Left ventricle myocardium inferior (tissue), 1 donor: ENCODE measurements around the gene TIGD1. TPM values are rescaled to one million over a fixed set of nuclear protein-coding genes. Genes with fewer than 3 reads are reported as not detected.
"Not testable (repeated sequence)": the region's sequence is repeated elsewhere in the genome, so short reads cannot be mapped to it uniquely, and the experiment has no call there.

Source experiments
- DNase-seq: peaks from one replicate; pipeline ENCODE4 v3.0.0-alpha.2; 2020
- H3K27ac ChIP-seq: fragments of 200-600 bp; replicated peaks from 2 replicates; pipeline ENCODE4 v1.8.0; 2021
- H3K27me3 ChIP-seq: fragments of 200-600 bp; 2 replicates; pipeline ENCODE4 v1.8.0; 2021; ENCODE audit warnings: low read depth
- H3K36me3 ChIP-seq: fragments of 200-600 bp; 2 replicates; pipeline ENCODE4 v1.8.0; 2021
- H3K4me1 ChIP-seq: fragments of 200-600 bp; 2 replicates; pipeline ENCODE4 v1.8.0; 2021
- H3K4me3 ChIP-seq: fragments of 200-600 bp; 2 replicates; pipeline ENCODE4 v1.8.0; 2021; ENCODE audit warnings: mild to moderate bottlenecking, moderate library complexity
- H3K9me3 ChIP-seq: fragments of 200-600 bp; replicated peaks from 2 replicates; pipeline ENCODE4 v1.8.0; 2021
- CTCF ChIP-seq: fragments of 200-600 bp; IDR thresholded peaks from 2 replicates; pipeline ENCODE4 v1.8.0; 2021; ENCODE audit warnings: antibody characterized with exemption, mild to moderate bottlenecking, borderline replicate concordance
- intact Hi-C: fragments of 100-400 bp; cut with micrococcal nuclease; formaldehyde crosslinking; loops from one replicate; pipeline ENCODE4 v1.11.0; 2022
- total RNA-seq: library from RNA; stranded (reverse); fragmentation: NEBNext Ultra II Directional; extraction: Animal tissue kit (Norgen Biotek cat#: 25700); gene quantifications from one replicate; pipeline ENCODE4 v1.2.1, GENCODE V29; 2021
- donor health status: DM: no; HTN: yes; CAD: no; lungs with severe emphysema.

Gene TIGD1
- total RNA-seq, 1 donor from 2014 or later, result 2.4 TPM

DNA sequence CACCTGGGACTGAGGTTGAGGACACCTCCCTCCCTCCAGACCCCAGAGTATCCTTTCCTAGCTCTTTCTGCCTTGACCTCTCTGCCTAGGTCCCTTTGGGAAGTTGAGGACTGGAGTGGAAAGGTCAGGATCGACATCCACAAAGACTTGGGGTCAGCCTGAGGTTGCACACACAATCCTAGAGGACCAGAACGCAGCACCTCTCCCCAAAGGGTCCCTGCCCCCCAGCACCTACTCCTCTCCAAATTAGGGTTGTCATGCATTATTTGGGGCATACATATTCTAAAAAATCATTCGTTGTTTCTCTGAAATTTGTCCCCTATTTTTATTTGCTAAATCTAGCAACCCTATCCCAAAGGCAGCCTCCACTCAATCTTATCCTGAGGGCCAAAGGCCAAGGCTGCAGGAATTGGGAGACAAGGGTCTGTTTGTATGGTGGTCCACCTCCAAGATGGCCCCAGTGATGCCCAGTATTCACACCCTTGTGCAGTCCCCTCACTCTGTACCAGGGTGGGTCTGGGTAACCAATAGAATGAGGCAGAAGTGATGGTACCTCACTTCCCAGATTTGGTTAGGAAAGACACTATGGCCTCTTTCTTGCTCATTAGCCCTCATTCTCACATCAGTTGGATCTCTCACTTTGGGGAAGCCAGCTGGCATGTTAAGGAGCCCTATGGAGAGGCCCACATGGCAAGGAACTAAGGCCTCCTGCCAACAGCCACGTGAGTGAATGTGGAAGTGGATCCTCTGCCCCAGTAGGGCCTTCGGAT, 14.4 kb downstream of the TIGD1 start:
- no peaks in the 10 kb centered on the region for H3K36me3 ChIP-seq
- H3K27me3 ChIP-seq, result peaks cover 41% of the 10 kb centered on the region
- DNase-seq, result no peak

DNA sequence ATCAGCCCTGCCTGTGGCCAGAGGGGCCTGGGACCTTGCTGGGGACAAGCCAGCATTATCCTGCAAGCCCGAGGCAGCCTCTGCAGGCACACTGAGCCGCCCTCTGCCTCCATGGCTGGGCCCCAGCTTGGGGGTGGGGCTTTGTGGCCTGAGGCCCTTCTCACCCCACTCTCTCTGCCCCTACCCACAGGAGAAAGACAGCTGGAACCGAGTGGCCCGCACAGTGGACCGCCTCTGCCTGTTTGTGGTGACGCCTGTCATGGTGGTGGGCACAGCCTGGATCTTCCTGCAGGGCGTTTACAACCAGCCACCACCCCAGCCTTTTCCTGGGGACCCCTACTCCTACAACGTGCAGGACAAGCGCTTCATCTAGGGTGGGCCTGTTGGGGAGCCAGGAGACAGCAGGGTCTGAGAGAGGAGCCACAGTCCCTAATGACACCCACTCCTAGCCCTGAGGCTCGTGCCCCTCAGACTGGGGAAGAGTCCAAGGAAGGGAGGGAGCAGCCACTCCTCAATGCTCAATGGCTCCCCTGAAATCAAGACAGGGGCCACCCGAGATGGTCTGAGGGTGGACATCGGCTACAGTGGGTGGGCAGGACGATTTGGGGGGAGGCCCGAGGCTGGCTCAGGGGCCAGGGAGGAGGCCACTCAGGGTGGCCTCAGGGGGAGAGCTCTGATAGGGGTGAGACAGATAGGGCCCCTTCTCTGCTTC, 15.3 kb downstream of the TIGD1 start:
- peak; percentile 11 for DNase-seq
- H3K27me3 ChIP-seq, result peaks cover 37% of the 10 kb centered on the region
- H3K4me3 ChIP-seq, result no peak overlapping the region
- intact Hi-C loops, result no loop called here
- H3K27ac ChIP-seq, result no peak overlapping the region
- peaks cover 10% of the 10 kb centered on the region for H3K9me3 ChIP-seq
- peaks cover 9% of the 10 kb centered on the region for H3K4me1 ChIP-seq
- TF ChIP-seq CTCF, result no peak
- no peaks in the 10 kb centered on the region for H3K36me3 ChIP-seq

More for the DNA sequence above, 14.4 kb downstream of the TIGD1 start:
- intact Hi-C loops, result no loop called here
- Histone ChIP-seq H3K4me1 (peaks cover 9% of the 10 kb centered on the region), H3K27ac (no peak overlapping the region), H3K4me3 (no peak overlapping the region), H3K9me3 (peaks cover 10% of the 10 kb centered on the region)
- TF ChIP-seq CTCF, result no peak

- Histone ChIP-seq H3K36me3 (no peaks in the 10 kb centered on the region), H3K4me3 (no peak overlapping the region), H3K27ac (no peak overlapping the region), H3K27me3 (peaks cover 28% of the 10 kb centered on the region), H3K4me1 (peaks cover 9% of the 10 kb centered on the region), H3K9me3 (peaks cover 10% of the 10 kb centered on the region)
- TF ChIP-seq CTCF, result no peak
- peak; percentile 12 for DNase-seq
- intact Hi-C loops, result no loop called here
Observed at GRCh38 chr2:232533944-232534710, 16.2 kb downstream of the TIGD1 start.

DNA sequence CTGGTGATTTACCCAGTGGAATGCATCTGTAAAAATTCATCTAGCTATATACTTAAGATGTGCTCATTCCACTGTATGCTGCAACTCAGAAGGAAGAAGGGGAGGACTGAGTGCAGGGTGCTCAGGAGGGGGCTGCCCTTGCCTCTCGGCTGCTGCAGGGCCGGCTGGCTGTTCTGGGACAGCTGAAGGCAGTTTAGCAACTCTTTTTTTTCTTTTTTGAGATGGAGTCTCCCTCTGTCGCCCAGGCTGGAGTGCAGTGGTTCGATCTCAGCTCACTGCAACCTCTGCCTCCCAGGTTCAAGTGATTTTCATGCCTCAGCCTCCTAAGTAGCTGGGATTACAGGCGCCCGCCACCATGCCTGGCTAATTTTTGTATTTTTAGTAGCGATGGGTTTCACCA, 17.5 kb downstream of the TIGD1 start:
- H3K9me3 ChIP-seq, H3K36me3 ChIP-seq, H3K4me3 ChIP-seq, intact Hi-C loops, DNase-seq, H3K4me1 ChIP-seq, H3K27ac ChIP-seq: not testable (repeated sequence)
- peaks cover 24% of the 10 kb centered on the region for H3K27me3 ChIP-seq

- Histone ChIP-seq H3K27ac (no peak overlapping the region), H3K27me3 (peaks cover 24% of the 10 kb centered on the region), H3K4me1 (peaks cover 9% of the 10 kb centered on the region), H3K9me3 (peaks cover 10% of the 10 kb centered on the region), H3K4me3 (no peak overlapping the region), H3K36me3 (no peaks in the 10 kb centered on the region)
- no peak for TF ChIP-seq CTCF
- intact Hi-C loops, result no loop called here
- DNase-seq, result peak; percentile 26
Observed at GRCh38 chr2:232532419-232532818, 17.9 kb downstream of the TIGD1 start.
